NCI-H345 (cell line): ENCODE measurements around the gene TRAFD1.
A peak's percentile ranks its signal among the peaks of the same experiment; 100 is the strongest.
"Not testable (repeated sequence)": the region's sequence is repeated elsewhere in the genome, so short reads cannot be mapped to it uniquely, and the experiment has no call there.

Experiments
- DNase-seq: peaks from one replicate; lab custom pipeline; 2025; lab: John Stamatoyannopoulos, UW

The TRAFD1 gene

DNA sequence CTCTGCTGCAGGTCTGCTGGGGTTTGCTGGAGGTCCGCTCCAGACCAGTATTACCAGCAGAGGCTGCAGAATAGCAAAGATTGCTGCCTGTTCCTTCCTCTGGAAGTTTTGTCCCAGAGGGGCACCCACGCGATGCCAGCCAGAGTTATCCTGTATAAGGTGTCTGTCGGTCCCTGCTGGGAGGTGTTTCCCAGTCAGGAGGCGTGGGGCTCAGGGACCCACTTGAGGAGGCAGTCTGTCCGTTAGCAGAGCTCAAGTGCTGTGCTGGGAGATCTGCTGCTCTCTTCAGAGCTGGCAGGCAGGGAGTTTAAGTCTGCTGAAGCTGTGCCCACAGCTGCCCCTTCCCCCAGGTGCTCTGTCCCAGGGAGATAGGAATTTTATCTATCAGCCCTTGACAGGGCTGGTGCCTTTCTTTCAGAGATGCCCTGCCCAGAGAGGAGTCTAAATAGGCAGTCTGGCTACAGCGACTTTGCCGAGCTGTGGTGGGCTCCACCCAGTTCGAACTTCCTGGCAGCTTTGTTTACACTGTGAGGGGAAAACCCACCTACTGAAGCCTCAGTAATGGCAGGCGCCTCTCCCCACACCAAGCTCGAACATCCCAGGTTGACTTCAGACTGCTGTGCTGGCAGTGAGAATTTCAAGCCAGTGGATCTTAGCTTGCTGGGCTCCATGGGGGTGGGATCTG, 33.2 kb downstream of the TRAFD1 start:
- DNase-seq, result not testable (repeated sequence)

DNA sequence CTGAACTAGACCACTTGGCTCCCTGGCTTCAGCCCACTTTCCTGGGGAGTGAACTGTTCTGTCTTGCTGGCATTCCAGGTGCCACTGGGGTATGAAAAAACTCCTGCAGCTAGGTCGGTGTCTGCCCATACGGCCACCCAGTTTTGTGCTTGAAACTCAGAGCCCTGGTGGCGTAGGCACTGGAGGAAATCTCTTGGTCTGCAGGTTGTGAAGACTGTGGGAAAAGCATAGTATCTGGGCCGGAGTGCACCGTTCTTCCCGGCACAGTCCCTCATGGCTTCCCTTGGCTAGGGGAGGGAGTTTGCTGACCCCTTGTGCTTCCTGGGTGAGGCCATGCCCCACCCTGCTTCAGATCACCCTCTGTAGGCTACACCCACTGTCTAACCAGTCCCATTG, 33.8 kb downstream of the TRAFD1 start:
- DNase-seq, result no peak

DNA sequence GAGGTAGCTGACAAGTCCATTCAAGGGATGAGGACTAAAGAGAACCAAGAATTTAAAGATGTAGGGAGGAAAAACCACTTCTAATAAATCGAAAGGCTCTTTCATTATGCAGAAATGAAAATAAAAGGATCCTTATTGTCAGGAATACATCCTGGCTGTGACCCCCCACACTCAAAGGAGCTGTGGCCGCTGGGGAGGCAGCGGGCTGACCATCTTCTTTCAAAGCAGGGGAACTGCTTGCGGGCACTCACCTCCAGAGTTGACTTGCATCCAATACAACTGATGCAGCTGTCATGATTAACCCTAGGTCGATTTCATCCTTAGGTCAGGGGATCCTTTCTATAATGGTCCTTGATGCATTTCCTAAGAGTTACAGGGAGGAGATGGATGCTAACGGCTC, 35.3 kb downstream of the TRAFD1 start:
- DNase-seq, result no peak

DNA sequence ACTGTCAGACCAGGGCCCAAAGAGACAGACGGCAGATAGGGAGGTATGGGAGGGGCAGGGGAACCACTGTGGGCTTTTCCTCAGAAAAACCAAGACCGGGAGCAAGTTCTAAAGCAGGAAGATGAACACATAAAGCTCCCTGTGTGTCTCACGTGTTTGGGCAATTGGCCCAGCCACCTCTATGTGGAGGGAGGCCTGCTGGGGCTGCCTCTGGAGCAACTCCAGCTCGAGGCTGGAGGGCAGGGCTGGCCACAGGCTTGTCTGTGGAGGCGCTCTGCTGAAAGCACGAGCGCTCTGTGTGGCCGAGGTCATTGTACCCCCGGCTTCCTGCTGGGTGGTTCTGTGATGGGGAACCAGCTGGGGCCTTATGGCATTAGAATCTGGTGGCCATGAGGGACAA, 36.4 kb downstream of the TRAFD1 start:
- DNase-seq, result no peak

DNA sequence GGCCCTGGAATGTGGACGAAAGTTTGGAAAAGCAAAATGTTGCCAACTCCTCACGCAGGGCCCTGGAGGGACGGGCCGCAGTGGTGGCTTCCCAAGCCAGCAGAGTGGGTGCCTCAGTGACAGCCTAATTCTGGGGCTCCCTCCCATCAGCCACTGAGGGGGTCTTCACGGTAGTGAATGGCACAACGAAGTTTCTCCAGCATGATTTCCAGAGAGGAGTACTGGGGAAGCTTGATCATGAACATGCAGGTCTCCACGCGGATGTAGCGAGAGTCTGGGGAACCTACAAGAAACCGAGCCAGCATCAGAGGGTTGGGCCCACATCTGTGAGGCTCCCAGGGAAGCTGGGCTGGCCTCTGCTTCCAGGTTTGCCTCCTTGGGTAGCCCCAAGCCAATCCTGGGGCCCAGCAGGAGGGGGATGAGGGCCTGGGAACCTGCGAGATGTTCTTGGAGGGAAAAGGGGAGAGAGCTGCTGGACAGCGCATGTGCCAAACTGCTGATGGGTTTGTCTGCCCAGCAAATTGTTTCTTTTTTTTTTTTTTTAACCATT, 37.0 kb downstream of the TRAFD1 start:
- no peak for DNase-seq

DNA sequence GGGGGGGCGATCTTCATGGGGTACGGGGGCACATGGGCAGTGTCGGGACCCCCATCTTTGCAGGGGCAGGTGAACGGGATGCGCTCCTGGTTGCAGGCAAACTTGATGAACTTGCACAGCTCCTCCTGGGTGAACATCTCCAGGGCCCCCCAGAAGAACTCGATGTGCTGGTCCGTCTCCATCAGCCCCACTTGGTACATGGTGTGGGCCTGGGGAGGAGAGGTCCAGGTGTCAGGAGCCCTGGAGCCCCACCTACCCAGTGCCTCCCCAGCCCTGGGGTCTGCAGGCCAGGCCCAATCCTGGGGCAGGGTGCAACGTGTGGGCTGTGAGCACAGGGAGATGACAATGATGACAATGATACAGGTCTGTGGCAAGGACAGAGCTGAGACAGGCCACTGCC, 37.7 kb downstream of the TRAFD1 start:
- DNase-seq, result no peak

DNA sequence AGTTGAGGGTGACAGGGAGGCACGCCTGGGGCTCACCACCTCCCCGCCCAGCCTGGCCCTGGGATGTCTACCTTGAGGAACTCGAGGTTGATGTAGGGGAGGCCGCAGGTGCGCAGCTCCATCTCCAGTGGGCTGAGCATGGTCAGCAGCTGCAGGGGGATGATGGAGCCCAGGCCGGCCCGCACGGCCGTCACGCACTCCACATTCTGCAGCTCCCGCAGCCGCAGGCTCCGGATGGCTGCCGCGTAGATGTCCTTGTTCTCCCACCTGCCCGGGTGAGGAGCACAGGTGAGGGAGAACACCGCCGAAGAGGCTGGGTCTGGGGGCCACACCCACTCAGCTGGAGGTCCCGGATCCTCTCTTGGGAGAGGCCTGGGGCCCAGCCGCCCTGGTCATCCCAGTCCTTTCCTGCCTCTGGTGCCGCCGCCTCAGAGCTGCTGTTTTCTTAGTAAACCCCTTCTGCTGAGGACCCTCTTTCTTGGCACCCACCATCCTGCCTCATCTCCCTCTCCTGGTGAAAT, 38.2 kb downstream of the TRAFD1 start:
- DNase-seq, result no peak

DNA sequence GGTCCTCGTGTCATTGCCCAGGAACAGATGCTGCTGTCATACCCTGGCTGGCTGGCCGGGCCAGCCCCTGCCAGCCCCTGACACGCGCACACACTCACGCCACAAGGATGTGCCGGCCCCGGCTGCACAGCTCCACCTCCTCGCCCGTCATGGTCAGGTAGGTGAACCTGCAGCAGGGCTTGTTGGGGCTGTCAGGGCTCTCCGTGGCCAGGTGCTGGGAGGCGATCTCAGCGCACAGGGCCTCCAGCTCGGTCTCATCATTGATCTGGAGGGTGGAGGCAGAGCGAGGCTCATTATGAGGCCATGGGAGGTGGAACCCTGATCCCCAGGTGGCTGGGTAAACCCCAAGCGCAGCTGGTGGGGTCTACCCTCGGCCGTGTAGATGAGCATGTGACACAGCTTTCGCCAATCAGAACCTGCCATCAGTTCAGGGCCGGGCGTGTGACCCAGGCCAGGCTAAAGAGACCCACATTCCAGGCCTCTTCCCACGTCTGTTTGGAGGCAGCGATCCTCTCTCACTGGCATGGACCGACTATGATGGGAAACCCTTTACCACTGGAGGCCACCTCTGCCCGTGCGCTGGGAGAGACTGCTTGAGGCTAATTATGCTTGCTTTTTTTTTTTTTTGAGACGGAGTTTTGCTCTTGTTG, 38.8 kb downstream of the TRAFD1 start:
- DNase-seq, result no peak

DNA sequence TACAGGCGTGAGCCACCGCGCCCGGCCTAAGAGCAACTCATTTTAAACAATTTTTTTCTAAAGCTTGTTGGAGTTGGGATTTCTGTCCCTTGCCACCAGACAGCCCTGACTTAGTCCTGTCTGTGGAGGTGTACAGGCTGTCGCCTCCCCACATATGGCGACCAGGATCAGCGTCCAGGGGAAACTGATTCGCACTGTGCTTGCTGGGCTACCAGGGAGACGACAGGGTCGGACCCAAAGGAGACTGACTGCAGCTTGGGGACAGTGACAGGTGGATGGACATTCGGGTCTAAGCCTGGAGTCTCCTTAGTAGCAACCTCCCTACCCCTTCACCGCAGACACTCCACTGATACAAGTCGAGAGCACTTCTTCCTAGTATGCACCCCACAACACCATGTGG, 40.3 kb downstream of the TRAFD1 start:
- DNase-seq, result no peak

DNA sequence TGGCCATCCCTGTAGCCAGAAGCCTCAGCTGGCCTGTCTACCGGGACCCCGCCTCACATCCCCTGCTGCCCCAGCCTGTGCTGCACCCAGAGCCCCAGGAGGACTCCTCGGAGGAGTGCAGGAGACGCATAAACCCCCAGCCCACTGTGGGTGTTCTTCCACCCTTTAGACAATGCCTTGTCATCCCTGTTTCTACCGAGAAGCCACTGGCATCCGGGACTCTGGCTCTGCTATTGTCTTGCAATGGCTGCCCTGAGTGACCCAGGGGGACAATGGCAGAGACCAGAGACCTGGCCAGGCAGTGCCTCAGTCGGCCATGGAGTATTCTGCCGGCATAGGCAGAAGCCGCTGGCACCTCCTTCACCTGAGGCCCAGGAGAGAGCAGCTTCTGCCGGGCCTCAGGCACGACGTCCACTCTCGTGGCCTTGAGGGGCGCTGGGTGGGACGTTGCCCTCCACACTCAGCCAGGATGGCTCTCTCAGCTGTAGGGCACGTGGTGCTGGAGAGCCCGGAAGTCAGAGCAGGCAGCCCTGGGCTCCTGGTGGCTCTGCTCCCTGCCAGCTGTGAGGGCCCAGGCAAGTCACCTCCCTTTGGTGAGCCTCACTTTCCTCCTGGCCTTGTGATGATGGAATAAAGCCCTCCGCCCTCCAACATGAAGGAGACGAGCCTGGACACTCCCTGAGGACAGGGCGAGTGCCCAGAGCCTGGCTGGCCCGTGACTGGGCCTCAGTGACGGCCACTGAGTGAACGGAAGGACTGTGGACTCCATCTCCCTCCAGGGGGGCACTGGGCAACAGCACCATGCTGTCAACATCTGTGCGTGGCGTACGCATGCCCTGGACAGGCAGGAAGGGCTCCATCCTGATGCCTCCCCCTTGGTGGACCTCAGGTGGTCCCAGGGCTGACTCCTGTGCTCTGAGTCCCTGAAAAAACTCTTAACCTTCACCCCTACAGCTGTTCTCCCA, 41.0 kb downstream of the TRAFD1 start:
- no peak for DNase-seq

DNA sequence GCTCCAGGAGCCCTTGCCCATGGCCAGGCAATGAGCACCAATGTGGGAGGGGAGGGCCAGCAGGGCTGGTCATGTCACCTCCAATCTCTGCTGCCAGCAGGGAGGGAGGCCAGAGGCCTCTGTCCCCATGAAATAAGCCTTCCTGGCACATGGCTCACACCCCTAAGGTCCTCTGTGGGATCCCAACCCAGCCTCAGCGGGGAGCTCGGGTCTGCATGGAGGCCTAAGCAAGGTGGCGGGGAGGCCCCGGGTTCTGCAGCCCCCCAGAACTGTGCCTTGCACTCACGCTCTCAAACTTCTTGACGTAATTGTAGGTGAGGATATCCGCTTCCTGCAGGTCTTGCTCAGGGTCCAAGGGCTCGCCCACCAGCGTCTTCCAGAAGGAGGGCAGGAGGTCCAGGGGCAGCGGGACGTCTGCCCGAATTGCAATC, 41.7 kb downstream of the TRAFD1 start:
- DNase-seq, result no peak

DNA sequence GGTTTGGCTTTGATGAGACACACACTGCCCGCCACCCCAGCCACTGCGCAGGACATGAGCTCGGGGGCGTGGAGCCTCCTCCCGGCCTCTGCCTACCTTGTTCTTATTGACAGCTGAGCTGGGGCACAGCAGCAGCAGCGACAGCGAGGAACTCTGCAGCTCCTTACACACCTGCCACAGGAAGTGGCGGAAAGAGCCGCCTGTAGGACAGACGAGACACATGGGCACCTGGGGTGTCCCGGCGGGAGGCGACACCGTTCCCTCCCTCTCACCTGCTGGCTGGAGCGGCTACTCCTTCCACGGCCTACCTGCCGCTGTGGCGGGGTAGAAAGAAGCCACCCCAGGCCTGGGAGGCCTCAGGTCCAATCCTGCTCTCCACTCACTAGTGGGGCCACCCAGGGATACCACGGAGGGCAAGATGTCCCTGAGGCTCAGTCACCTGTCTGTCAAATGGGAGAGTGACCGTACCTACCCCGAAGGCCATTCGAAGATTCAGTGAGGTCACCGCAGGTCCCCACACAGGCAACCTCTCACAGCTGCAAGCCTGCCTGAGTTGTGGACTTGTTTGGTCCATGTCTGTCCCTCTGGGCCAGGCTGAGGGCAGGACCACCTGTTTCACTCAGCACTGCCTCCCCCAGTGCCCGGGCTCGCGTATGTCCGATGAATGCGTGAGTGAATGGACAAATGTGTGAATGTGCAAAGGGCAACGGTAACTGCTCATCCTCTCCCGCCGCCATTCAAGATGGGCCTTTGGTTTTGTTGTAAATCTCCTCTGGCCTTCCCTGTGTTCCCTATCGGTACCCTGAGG, 42.6 kb downstream of the TRAFD1 start:
- peak; percentile 73 for DNase-seq

DNA sequence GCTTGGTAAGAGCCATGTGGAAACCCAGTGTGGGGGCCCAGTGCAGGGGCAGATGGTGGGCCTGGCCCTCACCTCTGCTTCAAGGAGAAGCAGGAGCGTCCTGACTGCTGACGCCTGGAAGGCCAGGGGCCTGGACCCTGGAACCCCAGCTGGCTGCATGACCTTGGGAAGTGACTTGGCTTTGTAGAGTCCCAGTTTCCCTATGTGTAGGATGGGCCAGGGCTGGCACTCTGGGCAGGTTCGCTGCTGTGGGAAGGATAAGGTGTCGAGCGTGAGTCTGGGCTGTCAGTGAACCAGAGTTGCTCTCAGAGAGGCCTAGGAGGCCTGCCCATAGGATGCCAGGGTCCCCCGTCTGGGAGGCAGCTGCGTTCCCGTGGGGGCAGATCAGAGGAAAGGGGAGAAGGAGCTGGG, 43.2 kb downstream of the TRAFD1 start:
- no peak for DNase-seq

DNA sequence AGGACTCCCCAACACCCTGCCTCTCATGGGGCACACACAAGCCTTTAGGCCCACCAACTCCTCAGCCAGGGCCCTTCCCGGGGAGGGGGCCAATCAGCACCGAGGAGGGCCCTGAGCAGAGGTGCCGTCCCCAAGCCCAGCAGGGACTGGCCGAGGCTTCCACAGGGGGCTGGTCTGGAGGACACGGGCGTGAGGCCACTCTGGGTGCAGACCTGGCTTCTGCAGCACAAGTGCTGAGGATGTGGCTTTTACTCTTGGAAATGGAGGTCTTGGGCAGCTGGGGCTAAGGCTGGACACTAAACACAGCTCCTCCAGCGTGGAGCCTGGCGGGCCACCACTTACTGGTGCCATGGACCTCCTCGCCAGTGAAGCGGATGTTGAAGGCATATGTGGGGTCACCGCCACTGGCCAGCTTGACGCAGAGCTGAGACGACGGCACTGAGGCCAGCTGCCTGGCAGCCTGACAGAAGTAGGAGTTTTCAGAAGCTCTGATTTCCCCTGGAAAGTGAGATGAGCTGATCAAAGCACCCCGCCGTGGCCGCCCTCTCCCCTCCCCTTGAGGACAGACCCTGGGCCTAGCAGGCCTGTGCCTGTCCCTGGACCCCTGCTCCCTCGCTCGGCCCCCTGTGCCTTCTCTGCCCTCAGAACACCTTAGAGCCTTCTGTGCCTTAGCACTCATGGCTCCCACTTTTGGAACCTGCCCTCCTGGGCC, 44.0 kb downstream of the TRAFD1 start:
- no peak for DNase-seq

DNA sequence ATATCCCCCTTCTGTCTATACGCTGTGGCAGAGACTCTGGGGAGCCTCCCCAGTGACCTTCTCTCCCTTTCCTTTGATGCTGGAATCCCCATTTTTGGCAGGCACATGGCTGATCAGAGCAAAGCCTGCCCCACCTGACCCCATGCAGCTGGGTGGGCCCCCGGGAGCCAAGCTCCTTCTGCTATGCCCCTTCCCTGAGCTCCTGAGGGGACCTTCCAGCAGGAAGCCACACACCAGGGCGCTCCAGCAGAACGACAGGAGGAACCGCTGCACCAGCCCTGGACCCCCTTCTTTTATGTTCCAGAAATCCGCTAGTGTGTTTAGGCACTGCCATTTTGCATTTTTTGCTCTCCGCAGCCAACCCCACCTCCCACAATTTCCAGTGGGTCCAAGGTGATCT, 44.6 kb downstream of the TRAFD1 start:
- DNase-seq, result no peak

DNA sequence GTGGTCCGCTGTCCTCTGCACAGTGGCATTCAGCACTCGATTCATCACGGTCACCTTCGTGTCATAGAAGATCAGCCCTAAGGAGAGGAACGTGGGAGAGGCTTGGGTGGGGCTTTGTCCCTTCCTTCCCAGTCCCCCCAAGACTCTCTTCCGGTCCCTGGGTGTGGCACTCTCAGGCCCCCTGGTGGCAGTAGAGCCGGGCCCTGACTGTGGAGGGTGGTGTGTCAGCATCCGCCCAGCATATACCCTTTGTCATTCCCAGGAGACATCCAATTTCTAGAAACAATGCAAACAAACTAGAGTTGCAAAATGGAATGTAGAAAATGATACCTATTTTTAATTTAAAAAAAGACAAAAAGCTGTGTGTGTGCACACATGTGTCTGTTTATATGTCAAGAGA, 45.0 kb downstream of the TRAFD1 start:
- DNase-seq, result no peak

DNA sequence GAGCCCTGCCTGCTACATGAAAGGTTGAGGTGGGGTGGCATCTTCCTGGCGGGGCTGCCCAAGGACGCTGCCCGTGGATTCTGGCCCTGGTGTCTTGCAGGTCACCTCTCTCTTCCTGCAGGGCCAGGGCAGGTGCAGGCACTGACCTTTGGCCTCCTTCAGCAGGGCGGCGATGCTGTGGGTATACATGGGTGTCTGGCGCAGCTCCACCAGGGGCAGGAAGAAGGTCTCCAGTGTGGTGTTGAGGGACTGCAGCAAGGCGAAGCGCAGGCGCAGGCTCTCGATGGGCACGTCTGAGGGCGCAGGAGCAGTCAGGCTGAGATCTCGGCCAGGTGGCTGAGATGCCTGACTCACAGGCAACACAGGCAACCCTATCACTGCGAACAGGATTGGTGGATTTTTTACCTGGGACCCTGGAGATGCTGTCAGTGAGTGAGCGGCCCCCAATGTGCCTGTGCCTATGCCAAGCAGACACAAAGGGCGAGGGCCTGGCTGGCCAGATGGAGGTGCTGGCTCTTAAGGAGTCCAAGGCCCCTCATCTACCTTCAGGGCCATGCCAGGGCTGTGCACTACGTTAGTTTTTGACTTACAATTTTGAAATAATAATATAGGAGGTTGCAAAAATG, 45.7 kb downstream of the TRAFD1 start:
- DNase-seq, result no peak

DNA sequence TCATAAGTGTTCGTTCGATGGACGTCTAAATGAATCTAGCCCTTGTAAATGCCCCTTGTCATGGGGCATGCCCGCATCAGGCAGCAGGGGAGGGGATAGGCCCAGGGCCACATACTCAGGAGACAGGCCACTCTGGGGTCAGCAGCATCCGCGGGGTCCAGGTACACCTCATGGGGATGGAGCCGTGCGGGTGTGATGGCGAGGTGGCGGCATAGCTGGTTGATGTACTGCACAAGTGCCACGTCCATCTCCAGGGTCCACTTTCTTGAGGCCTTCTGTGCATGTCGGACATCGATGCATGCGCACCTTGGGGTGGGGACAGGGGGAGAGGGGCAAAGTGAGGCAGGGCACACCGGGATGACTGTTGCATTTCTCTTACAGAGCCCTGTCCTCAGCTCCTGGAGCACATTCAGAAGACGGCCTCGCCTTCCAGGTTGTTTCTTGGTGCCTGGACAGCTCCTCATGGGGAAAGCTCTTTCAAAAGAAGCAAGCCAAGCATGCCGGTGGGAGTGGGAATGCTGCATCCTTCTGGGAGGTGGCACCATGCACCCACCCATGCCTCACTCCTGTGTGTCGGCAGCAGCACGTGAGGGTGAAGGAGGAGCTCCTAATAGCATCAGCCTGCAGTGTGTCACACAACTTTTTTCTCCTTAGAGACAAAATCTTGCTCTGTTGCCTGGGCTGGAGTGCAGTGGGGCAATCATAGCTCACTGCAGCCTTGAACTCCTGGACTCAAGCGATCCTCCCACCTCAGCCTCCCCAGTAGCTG, 47.4 kb downstream of the TRAFD1 start:
- DNase-seq, result no peak

DNA sequence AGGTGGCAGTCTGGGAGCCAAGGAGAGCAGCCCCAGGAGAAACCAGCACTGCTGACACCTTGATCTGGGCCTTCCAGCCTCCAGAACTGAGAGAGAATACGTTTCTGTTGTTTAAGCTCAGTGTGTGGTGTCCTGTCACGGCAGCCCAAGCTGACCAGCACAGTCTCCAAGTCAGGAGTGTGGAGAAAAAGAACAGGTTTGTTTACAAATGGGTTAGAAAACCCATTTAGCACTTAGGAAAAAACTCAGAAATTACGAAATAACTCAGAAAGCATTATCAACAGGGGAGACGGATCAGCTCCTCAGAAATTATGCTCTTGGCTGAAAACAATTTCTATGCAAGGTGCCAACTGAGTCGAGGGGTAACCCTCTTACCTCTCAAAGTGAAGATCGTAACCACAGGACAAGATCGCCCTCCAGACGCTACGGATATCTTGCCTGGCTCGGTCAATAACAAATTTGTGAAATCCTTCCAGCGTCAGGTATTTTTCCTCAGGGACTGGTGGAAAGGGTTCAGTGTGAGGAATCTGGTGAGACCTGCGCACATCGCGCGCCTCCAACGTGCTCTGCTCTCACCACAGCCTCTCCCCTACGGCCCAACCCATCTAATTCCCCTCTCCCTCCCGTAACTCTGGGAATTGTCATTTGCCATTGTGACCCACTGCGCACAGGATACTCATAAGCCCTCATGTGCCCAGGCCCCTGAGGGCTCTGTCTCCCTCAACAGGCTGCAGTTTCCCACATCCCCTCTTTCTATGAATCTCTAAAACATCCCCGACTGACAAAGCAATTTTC, 50.2 kb downstream of the TRAFD1 start:
- no peak for DNase-seq
